ENCODE data around the gene ZDHHC4.
"Not testable (repeated sequence)": the region's sequence is repeated elsewhere in the genome, so short reads cannot be mapped to it uniquely, and the experiment has no call there.

ZDHHC4 gene

GRCh38 chr7:6559896-6560295 is 17.4 kb upstream of the ZDHHC4 start:
- no peak for DNase-seq (ENCODE audit: insufficient read length, low spot score)
- peak; percentile 4 for FAIRE-seq

- FAIRE-seq (no peak), DNase-seq (ENCODE audit: insufficient read length, low spot score) (no peak)
These were observed 15.1 kb upstream of the ZDHHC4 start for GRCh38 chr7:6562106-6562505.

- no peak for DNase-seq (ENCODE audit: insufficient read length, low spot score)
- FAIRE-seq: no peak
These were observed 13.1 kb upstream of the ZDHHC4 start for GRCh38 chr7:6563936-6564770.

GRCh38 chr7:6565655-6566054 is 11.6 kb upstream of the ZDHHC4 start:
- FAIRE-seq (no peak), DNase-seq (ENCODE audit: insufficient read length, low spot score) (no peak)

- DNase-seq (ENCODE audit: insufficient read length, low spot score): no peak
- no peak for FAIRE-seq
These were observed 9.4 kb upstream of the ZDHHC4 start for GRCh38 chr7:6567886-6568285.

- peak; percentile 62 for FAIRE-seq
These were observed 6.0 kb upstream of the ZDHHC4 start for GRCh38 chr7:6571160-6571779.

GRCh38 chr7:6575281-6576023 is 1.8 kb upstream of the ZDHHC4 start:
- no peak for DNase-seq (ENCODE audit: insufficient read length, low spot score)

More at GRCh38 chr7:6571160-6571779, 6.0 kb upstream of the ZDHHC4 start:
- DNase-seq (ENCODE audit: insufficient read length, low spot score): no peak

GRCh38 chr7:6576024-6576866 is 1.0 kb upstream of the ZDHHC4 start:
- FAIRE-seq (no peak), DNase-seq (ENCODE audit: insufficient read length, low spot score) (no peak)

More at GRCh38 chr7:6575281-6576023, 1.8 kb upstream of the ZDHHC4 start:
- FAIRE-seq: no peak

- FAIRE-seq; DNase-seq (ENCODE audit: insufficient read length, low spot score): not testable (repeated sequence)
These were observed 336 bp upstream of the ZDHHC4 start for GRCh38 chr7:6576867-6577368.

GRCh38 chr7:6578114-6579084 is 1.1 kb downstream of the ZDHHC4 start:
- DNase-seq (ENCODE audit: insufficient read length, low spot score): no peak
- FAIRE-seq: no peak

- DNase-seq (ENCODE audit: insufficient read length, low spot score) (no peak), FAIRE-seq (no peak)
These were observed 2.2 kb downstream of the ZDHHC4 start for GRCh38 chr7:6579446-6579845.

GRCh38 chr7:6585746-6586432 is 8.6 kb downstream of the ZDHHC4 start:
- not testable (repeated sequence) for DNase-seq (ENCODE audit: insufficient read length, low spot score); FAIRE-seq

- DNase-seq (ENCODE audit: insufficient read length, low spot score): no peak
These were observed 11.3 kb downstream of the ZDHHC4 start for GRCh38 chr7:6588566-6588965.

GRCh38 chr7:6589151-6589828 is 12.0 kb downstream of the ZDHHC4 start:
- DNase-seq (ENCODE audit: insufficient read length, low spot score) (no peak), FAIRE-seq (no peak)

More at GRCh38 chr7:6588566-6588965, 11.3 kb downstream of the ZDHHC4 start:
- no peak for FAIRE-seq

- FAIRE-seq: peak; percentile 86
- peak; percentile 91 for DNase-seq (ENCODE audit: insufficient read length, low spot score)
These were observed 12.8 kb downstream of the ZDHHC4 start, which contains the start of gene INTS15 for GRCh38 chr7:6589829-6590644. TSS of gene INTS15 (plus strand) at chr7:6590021. CDS start at chr7:6590284, 263 bp downstream.

- FAIRE-seq: no peak
- peak; percentile 74 for DNase-seq (ENCODE audit: insufficient read length, low spot score)
These were observed 13.4 kb downstream of the ZDHHC4 start for GRCh38 chr7:6590645-6591110.

GRCh38 chr7:6600093-6600492 is 22.8 kb downstream of the ZDHHC4 start:
- DNase-seq (ENCODE audit: insufficient read length, low spot score): no peak
- FAIRE-seq: no peak

Data from HTR-8/SVneo (cell line).